ENCODE data around the gene CDH23. TPM values are rescaled to one million over a fixed set of nuclear protein-coding genes. Genes with fewer than 3 reads are reported as not detected.

Gene CDH23
- polyA plus RNA-seq, 2 of the 4 experiments (the other 2 are of a cell fraction) = 1.1 to 2.3 TPM

- TF ChIP-seq BCL3 (IDR thresholded peaks at IDR 0.05) = no peak
These were observed 415.5 kb downstream of the CDH23 start (continued) for GRCh38 chr10:71812016-71812912.

GRCh38 chr10:71812913-71813590, 416.3 kb downstream of the CDH23 start:
- ATAC-seq = peak; percentile 4 to 9; a peak in 5 of 6 replicates
- H3K4me2 ChIP-seq = no peak overlapping the region
- FAIRE-seq = no peak
- ChIA-PET POLR2A (interaction anchor here (0.8 to 1.8 kb wide), 2 partner anchors 38 to 58 kb away, joined by 3 to 5 read pairs; partner anchors contain the start of gene PSAP), CTCF (interaction anchor here (0.7 to 10.6 kb wide), 25 partner anchors 9 to 498 kb away, joined by 3 to 101 read pairs (median 5); partner anchors contain the start of genes CDH23, SLC29A3 and VSIR)
- H3K4me1 ChIP-seq = peaks cover 18% of the 10 kb centered on the region; the same call in 2 of the 3 replicates
- TF ChIP-seq JUNB (IDR thresholded peaks at IDR 0.05) (no peak), CBX2 (IDR thresholded peaks at IDR 0.05; ENCODE audit: borderline replicate concordance, low read depth) (no peak), KDM1A (IDR thresholded peaks at IDR 0.05; ENCODE audit: low read depth) (no peak), CBX8 (IDR thresholded peaks at IDR 0.05) (no peak), HEYL (CRISPR knock-in tag; IDR thresholded peaks at IDR 0.05) (no peak), HOXB5 (CRISPR knock-in tag; IDR thresholded peaks at IDR 0.05) (no peak), ZSCAN20 (CRISPR knock-in tag; IDR thresholded peaks at IDR 0.05) (no peak), NPAS2 (CRISPR knock-in tag; IDR thresholded peaks at IDR 0.05; ENCODE audit: borderline replicate concordance) (no peak), RARB (CRISPR knock-in tag; IDR thresholded peaks at IDR 0.05) (no peak), MYC (IDR thresholded peaks at IDR 0.05; ENCODE audit: borderline replicate concordance, low read length) (no peak), POLR2AphosphoS2 (conservative IDR thresholded peaks at IDR 0.05; ENCODE audit: low read length) (no peak)
- TF ChIP-seq, protein P1, sequence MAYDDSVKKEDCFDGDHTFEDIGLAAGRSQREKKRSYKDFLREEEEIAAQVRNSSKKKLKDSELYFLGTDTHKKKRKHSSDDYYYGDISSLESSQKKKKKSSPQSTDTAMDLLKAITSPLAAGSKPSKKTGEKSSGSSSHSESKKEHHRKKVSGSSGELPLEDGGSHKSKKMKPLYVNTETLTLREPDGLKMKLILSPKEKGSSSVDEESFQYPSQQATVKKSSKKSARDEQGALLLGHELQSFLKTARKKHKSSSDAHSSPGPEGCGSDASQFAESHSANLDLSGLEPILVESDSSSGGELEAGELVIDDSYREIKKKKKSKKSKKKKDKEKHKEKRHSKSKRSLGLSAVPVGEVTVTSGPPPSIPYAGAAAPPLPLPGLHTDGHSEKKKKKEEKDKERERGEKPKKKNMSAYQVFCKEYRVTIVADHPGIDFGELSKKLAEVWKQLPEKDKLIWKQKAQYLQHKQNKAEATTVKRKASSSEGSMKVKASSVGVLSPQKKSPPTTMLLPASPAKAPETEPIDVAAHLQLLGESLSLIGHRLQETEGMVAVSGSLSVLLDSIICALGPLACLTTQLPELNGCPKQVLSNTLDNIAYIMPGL (CRISPR knock-in tag; IDR thresholded peaks at IDR 0.05; ENCODE audit: borderline replicate concordance) = no peak
- DNase-seq (ENCODE audit: low read depth in 1 of 2, low spot score in 1 of 2) = no peak
- H3K4me3 ChIP-seq = no peak overlapping the region
- 83% methylated on average over 8 of the region's 11 CpGs for WGBS (ENCODE audit: missing lambda C conversion rate)
- H3K27ac ChIP-seq = peak overlapping the region in 1 of 2 experiments; percentile 43; a peak in 3 of 6 replicates
- H3K9me3 ChIP-seq = no peaks in the 10 kb centered on the region

DNA sequence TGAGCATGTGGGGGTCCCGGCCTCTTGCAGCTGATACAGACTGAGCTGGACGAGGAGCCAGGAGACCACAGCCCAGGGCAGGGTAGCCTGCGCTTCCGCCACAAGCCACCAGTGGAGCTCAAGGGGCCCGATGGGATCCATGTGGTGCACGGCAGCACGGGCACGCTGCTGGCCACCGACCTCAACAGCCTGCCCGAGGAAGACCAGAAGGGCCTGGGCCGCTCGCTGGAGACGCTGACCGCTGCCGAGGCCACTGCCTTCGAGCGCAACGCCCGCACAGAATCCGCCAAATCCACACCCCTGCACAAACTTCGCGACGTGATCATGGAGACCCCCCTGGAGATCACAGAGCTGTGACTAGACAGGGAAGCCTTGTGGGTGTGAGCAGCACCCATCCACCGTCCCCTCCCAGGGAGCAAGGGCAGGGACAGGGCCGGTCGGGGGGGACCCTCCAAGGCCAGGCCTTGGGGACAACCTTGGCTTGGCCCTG, 418.2 kb downstream of the CDH23 start:
- H3K4me2 ChIP-seq = no peak overlapping the region
- FAIRE-seq (no peak), DNase-seq (ENCODE audit: low read depth in 1 of 2, low spot score in 1 of 2) (no peak), ATAC-seq (peak in 1 of 2 experiments; percentile 15; a peak in 2 of 6 replicates)
- 0 out of 5 replicates have a peak, but pooled peaks of 1 of the 2 experiments have one; percentile 20 for TF ChIP-seq JUN (IDR thresholded peaks at IDR 0.05)
- TF ChIP-seq, protein P2, sequence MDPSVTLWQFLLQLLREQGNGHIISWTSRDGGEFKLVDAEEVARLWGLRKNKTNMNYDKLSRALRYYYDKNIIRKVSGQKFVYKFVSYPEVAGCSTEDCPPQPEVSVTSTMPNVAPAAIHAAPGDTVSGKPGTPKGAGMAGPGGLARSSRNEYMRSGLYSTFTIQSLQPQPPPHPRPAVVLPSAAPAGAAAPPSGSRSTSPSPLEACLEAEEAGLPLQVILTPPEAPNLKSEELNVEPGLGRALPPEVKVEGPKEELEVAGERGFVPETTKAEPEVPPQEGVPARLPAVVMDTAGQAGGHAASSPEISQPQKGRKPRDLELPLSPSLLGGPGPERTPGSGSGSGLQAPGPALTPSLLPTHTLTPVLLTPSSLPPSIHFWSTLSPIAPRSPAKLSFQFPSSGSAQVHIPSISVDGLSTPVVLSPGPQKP (IDR thresholded peaks at IDR 0.05; ENCODE audit: low read depth, low read length) = no peak
- no peak overlapping the region for H3K4me3 ChIP-seq
- peaks cover 18% of the 10 kb centered on the region; the same call in 2 of the 3 replicates for H3K4me1 ChIP-seq
- POLR2A ChIA-PET = no interaction called here
- CTCF ChIA-PET = interaction anchor here (1.1 to 10.6 kb wide), 6 partner anchors 13 to 82 kb away, joined by 3 to 101 read pairs (median 7); no protein-coding TSS in a partner anchor
- 93% methylated on average over 23 of the region's 26 CpGs for WGBS (ENCODE audit: missing lambda C conversion rate)
- no peaks in the 10 kb centered on the region for H3K9me3 ChIP-seq
- H3K27ac ChIP-seq = no peak overlapping the region

All from A549 (cell line).